ENCODE data around the gene NLRC4. TPM values are rescaled to one million over a fixed set of nuclear protein-coding genes. Genes with fewer than 3 reads are reported as not detected.

NLRC4 gene
- total RNA-seq, 1 experiment from 2014 or later: not detected

DNA sequence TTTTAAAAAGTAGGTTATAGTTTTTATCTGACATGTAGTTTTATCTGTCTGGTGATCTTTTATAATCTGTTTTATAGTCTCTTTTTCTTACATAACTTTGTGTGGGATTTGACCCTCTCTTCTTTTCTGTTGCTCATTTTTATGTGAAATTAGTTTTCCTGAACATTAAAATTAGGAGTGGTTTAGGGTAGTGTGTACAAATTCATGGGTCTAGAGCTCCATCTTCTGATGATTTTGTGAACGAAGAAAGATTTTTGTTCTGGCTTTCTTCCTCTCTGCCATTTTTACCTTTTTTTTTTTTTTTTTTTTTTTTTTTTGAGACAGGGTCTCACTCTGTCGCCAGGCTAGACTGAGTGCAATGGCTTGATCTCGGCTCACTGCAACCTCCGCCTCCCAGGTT is 52.4 kb downstream of the NLRC4 start:
- no peaks in the 10 kb centered on the region for H3K4me1 ChIP-seq (ENCODE audit: insufficient read depth, low read length)
- H3K18ac ChIP-seq (ENCODE audit: insufficient read length, low read depth, low read length): no peak overlapping the region
- H2BK5ac ChIP-seq (ENCODE audit: insufficient read length, low read length): no peak overlapping the region
- H3K79me2 ChIP-seq (ENCODE audit: insufficient read depth, low read length): no peaks in the 10 kb centered on the region
- no peaks in the 10 kb centered on the region for H3K27me3 ChIP-seq (ENCODE audit: insufficient read depth, low read length)
- Mint-ChIP-seq H3K27ac (no peak overlapping the region), H3K4me3 (no peak overlapping the region), H3K36me3 (ENCODE audit: insufficient read depth in 1 of 3, low read depth in 3 of 3) (peaks cover 6 to 32% (median 8%) of the 10 kb centered on the region in 3 experiments; a peak in 5 of 7 replicates), H3K27me3 (ENCODE audit: low read depth) (no peaks in the 10 kb centered on the region), H3K9me3 (no peaks in the 10 kb centered on the region), H3K4me1 (no peaks in the 10 kb centered on the region)
- no peak overlapping the region for H3K56ac ChIP-seq (ENCODE audit: insufficient read length, low read depth, low read length)
- no peak overlapping the region for H3K4ac ChIP-seq (ENCODE audit: low read depth, low read length)
- DNase-seq: no peak
- H2BK12ac ChIP-seq (ENCODE audit: insufficient read length, low read depth, low read length): no peak overlapping the region
- no peak overlapping the region for H4K8ac ChIP-seq (replicated peaks; ENCODE audit: insufficient read length, low read depth, low read length)
- TF ChIP-seq, protein P1, sequence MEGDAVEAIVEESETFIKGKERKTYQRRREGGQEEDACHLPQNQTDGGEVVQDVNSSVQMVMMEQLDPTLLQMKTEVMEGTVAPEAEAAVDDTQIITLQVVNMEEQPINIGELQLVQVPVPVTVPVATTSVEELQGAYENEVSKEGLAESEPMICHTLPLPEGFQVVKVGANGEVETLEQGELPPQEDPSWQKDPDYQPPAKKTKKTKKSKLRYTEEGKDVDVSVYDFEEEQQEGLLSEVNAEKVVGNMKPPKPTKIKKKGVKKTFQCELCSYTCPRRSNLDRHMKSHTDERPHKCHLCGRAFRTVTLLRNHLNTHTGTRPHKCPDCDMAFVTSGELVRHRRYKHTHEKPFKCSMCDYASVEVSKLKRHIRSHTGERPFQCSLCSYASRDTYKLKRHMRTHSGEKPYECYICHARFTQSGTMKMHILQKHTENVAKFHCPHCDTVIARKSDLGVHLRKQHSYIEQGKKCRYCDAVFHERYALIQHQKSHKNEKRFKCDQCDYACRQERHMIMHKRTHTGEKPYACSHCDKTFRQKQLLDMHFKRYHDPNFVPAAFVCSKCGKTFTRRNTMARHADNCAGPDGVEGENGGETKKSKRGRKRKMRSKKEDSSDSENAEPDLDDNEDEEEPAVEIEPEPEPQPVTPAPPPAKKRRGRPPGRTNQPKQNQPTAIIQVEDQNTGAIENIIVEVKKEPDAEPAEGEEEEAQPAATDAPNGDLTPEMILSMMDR (conservative IDR thresholded peaks at IDR 0.05): no peak
- H2BK120ac ChIP-seq (ENCODE audit: low read depth, low read length, poor library complexity, severe bottlenecking): no peak overlapping the region
- no peak overlapping the region for H2BK20ac ChIP-seq (ENCODE audit: low read depth, low read length, poor library complexity, severe bottlenecking)
- no peak overlapping the region for H3T11ph ChIP-seq (ENCODE audit: low read length)
- no peaks in the 10 kb centered on the region for H3K79me1 ChIP-seq (ENCODE audit: insufficient read depth, low read depth, low read length, poor library complexity, severe bottlenecking)
- H3K9me3 ChIP-seq (ENCODE audit: control insufficient read depth, low read depth, low read length): no peaks in the 10 kb centered on the region
- no peak overlapping the region for H2AK5ac ChIP-seq (ENCODE audit: insufficient read length, low read length)
- no peak overlapping the region for H3K27ac ChIP-seq (ENCODE audit: insufficient read length, low read depth, low read length)
- no peak overlapping the region for H3K14ac ChIP-seq (ENCODE audit: insufficient read depth, low read length)
- H3K23ac ChIP-seq (ENCODE audit: insufficient read length, low read depth, low read length): no peak overlapping the region
- no peak overlapping the region for H3K4me2 ChIP-seq (ENCODE audit: insufficient read depth, insufficient read length, low read length)
- no peak overlapping the region for H3K9ac ChIP-seq (ENCODE audit: extremely low read depth, insufficient read length, low read length)
- H2AFZ ChIP-seq (ENCODE audit: low read length): no peak overlapping the region
- no peak overlapping the region for H4K5ac ChIP-seq (ENCODE audit: insufficient read length, low read depth, low read length)
- H2BK15ac ChIP-seq (ENCODE audit: low read depth, low read length): no peak overlapping the region
- no peak overlapping the region for H4K91ac ChIP-seq (ENCODE audit: insufficient read length, low read depth, low read length)
- no peaks in the 10 kb centered on the region for H3K23me2 ChIP-seq (ENCODE audit: insufficient read length, low read depth, low read length, poor library complexity, severe bottlenecking)
- H4K20me1 ChIP-seq (ENCODE audit: control insufficient read depth, insufficient read depth, insufficient read length): no peaks in the 10 kb centered on the region
- no CpG with 5 or more reads among the region's 4 CpGs for WGBS (ENCODE audit: extremely low coverage, insufficient read length, low lambda C conversion rate)

All from H9 (cell line).